Measurements from ENCODE around the gene HELT. TPM values are rescaled to one million over a fixed set of nuclear protein-coding genes. Genes with fewer than 3 reads are reported as not detected.
A peak's percentile ranks its signal among the peaks of the same experiment; 100 is the strongest.
"Not testable (repeated sequence)": the region's sequence is repeated elsewhere in the genome, so short reads cannot be mapped to it uniquely, and the experiment has no call there.

The HELT gene
- total and polyA plus RNA-seq, 2 donors (not counting 1 experiment from before 2014, with no cell fraction given) = not detected

DNA sequence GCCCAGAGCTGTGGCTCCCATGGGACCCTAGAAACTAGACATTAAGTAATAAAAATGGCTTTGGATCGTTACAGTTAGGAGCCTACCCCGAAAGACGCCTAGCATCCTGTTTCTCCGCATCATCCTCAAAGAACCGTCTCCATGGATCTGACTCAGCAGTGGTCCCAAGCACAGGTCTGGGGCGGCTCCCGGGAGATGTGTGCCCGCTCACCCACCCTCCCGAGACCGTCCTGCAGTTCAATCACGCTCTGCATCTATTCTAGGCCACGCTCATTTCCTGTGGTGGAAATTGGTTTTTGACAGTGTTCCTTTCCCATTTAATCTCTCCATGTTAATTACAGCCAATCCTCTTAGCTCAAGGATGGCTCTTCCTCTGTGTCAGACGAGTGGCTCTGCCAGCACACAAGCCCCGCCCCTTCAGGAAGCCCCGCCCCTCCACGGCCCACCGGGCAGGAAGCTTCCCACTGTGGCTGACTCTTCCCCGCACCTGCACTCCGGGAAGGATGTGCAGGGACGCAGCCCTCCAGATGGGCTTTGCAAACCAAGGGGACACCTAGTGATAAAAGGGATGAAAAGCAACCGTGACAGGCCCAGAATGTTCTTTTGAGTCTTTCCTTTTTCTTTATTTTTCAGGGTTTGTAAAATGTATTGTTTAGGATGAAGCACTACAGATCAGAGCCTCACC is 34.5 kb upstream of the HELT start:
- no peak overlapping the region for H2AFZ ChIP-seq (ENCODE audit: low read length)
- H3K27ac ChIP-seq (ENCODE audit: insufficient read depth, low read length) = no peak overlapping the region

DNA sequence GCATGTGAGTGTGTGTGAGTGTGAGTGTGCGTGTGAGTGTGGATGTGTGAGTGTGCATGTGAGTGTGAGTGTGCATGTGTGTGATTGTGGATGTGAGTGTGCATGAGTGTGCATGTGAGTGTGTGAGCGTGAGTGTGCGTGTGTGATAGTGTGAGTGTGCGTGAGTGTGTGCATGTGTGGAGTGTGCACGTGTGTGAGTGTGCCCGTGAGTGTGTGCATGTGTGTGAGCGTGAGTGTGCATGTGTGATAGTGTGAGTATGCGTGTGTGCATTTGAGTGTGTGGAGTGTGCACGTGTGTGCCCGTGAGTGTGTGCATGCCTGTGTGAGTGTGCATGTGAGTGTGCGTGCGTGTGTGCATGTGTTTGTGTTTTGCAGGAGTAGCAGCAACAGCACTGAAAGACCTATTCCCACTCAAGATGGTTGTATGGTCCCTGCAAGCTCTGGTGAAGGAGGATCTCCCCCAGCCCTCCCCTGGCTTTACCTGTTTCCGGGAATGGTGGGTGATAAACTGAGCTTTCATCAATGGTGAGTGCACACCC is 30.7 kb upstream of the HELT start:
- Histone ChIP-seq H3K4me3 (replicated peaks in 1 of 4; ENCODE audit: control extremely low read depth in 1 of 4, insufficient read depth in 1 of 4, low read depth in 3 of 4, low read length in 4 of 4) (no peak overlapping the region), H3K27ac (ENCODE audit: insufficient read depth, low read length) (no peak overlapping the region), H3K4me2 (ENCODE audit: extremely low read depth, insufficient read depth, low read length) (no peak overlapping the region), H3K79me2 (ENCODE audit: control insufficient read depth, insufficient read depth, low read length) (no peaks in the 10 kb centered on the region), H3K4me1 (ENCODE audit: control insufficient read depth, extremely low read depth, insufficient read depth, low read length) (no peaks in the 10 kb centered on the region), H3K9ac (ENCODE audit: insufficient read depth, low read length) (no peak overlapping the region), H3K36me3 (ENCODE audit: control insufficient read depth, insufficient read depth, low read length) (no peaks in the 10 kb centered on the region), H3K27me3 (ENCODE audit: control insufficient read depth, insufficient read depth, low read length) (no peaks in the 10 kb centered on the region), H4K20me1 (ENCODE audit: control insufficient read depth, extremely low read depth, insufficient read depth, low read length) (no peaks in the 10 kb centered on the region), H2AFZ (ENCODE audit: low read length) (no peak overlapping the region), H3K9me3 (ENCODE audit: control insufficient read depth, insufficient read depth, low read depth, low read length) (no peaks in the 10 kb centered on the region)
- TF ChIP-seq, protein P1, sequence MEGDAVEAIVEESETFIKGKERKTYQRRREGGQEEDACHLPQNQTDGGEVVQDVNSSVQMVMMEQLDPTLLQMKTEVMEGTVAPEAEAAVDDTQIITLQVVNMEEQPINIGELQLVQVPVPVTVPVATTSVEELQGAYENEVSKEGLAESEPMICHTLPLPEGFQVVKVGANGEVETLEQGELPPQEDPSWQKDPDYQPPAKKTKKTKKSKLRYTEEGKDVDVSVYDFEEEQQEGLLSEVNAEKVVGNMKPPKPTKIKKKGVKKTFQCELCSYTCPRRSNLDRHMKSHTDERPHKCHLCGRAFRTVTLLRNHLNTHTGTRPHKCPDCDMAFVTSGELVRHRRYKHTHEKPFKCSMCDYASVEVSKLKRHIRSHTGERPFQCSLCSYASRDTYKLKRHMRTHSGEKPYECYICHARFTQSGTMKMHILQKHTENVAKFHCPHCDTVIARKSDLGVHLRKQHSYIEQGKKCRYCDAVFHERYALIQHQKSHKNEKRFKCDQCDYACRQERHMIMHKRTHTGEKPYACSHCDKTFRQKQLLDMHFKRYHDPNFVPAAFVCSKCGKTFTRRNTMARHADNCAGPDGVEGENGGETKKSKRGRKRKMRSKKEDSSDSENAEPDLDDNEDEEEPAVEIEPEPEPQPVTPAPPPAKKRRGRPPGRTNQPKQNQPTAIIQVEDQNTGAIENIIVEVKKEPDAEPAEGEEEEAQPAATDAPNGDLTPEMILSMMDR (conservative IDR thresholded peaks at IDR 0.05 in 1 of 2, IDR thresholded peaks at IDR 0.05 in 1 of 2; ENCODE audit: low read depth in 1 of 2, low read length in 2 of 2) = no peak
- TF ChIP-seq EZH2 (IDR thresholded peaks at IDR 0.05; ENCODE audit: low read length, missing control alignments) = no peak
- DNase-seq (ENCODE audit: low read depth in 2 of 2) = no peak

More for the DNA sequence above, 34.5 kb upstream of the HELT start:
- H3K9me3 ChIP-seq (ENCODE audit: control insufficient read depth, insufficient read depth, low read depth, low read length) = no peaks in the 10 kb centered on the region
- H3K79me2 ChIP-seq (ENCODE audit: control insufficient read depth, insufficient read depth, low read length) = no peaks in the 10 kb centered on the region
- H3K4me3 ChIP-seq (replicated peaks in 1 of 4; ENCODE audit: control extremely low read depth in 1 of 4, insufficient read depth in 1 of 4, low read depth in 3 of 4, low read length in 4 of 4) = no peak overlapping the region
- peak; percentile 34 to 38 for DNase-seq (ENCODE audit: low read depth in 2 of 2)
- H3K4me1 ChIP-seq (ENCODE audit: control insufficient read depth, extremely low read depth, insufficient read depth, low read length) = no peaks in the 10 kb centered on the region
- H3K9ac ChIP-seq (ENCODE audit: insufficient read depth, low read length) = no peak overlapping the region
- H3K36me3 ChIP-seq (ENCODE audit: control insufficient read depth, insufficient read depth, low read length) = no peaks in the 10 kb centered on the region
- no peak overlapping the region for H3K4me2 ChIP-seq (ENCODE audit: extremely low read depth, insufficient read depth, low read length)
- no peak for TF ChIP-seq EZH2 (IDR thresholded peaks at IDR 0.05; ENCODE audit: low read length, missing control alignments)
- TF ChIP-seq, protein P1 (conservative IDR thresholded peaks at IDR 0.05 in 1 of 2, IDR thresholded peaks at IDR 0.05 in 1 of 2; ENCODE audit: low read depth in 1 of 2, low read length in 2 of 2) = peak; percentile 16 to 47
- H3K27me3 ChIP-seq (ENCODE audit: control insufficient read depth, insufficient read depth, low read length) = no peaks in the 10 kb centered on the region
- H4K20me1 ChIP-seq (ENCODE audit: control insufficient read depth, extremely low read depth, insufficient read depth, low read length) = no peaks in the 10 kb centered on the region

DNA sequence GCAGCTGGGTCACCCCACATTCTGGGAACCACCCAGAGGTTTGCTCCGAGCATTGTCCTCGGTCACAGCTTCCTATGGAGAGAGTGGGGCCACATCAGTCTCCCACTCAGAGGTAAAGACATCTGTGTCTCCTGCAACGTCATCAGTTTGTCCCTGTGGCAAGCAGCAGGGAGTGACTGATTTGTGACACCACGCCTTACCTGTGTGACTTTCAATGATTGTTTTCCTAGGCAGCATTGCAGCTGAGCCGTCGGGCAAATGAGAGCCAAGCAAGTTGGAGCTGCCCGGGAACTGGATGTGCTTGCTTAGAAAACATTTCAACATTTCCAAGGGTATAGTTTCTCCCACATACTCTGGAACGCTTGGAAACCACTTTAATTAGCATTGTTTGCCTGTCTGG is 29.7 kb upstream of the HELT start:
- no peaks in the 10 kb centered on the region for H3K27me3 ChIP-seq (ENCODE audit: control insufficient read depth, insufficient read depth, low read length)
- no peaks in the 10 kb centered on the region for H4K20me1 ChIP-seq (ENCODE audit: control insufficient read depth, extremely low read depth, insufficient read depth, low read length)
- no peak overlapping the region for H3K4me2 ChIP-seq (ENCODE audit: extremely low read depth, insufficient read depth, low read length)
- H3K9ac ChIP-seq (ENCODE audit: insufficient read depth, low read length) = no peak overlapping the region
- no peaks in the 10 kb centered on the region for H3K79me2 ChIP-seq (ENCODE audit: control insufficient read depth, insufficient read depth, low read length)
- H3K4me3 ChIP-seq (replicated peaks in 1 of 4; ENCODE audit: control extremely low read depth in 1 of 4, insufficient read depth in 1 of 4, low read depth in 3 of 4, low read length in 4 of 4) = no peak overlapping the region
- H3K27ac ChIP-seq (ENCODE audit: insufficient read depth, low read length) = no peak overlapping the region
- H3K36me3 ChIP-seq (ENCODE audit: control insufficient read depth, insufficient read depth, low read length) = no peaks in the 10 kb centered on the region
- no peak for TF ChIP-seq EZH2 (IDR thresholded peaks at IDR 0.05; ENCODE audit: low read length, missing control alignments)
- TF ChIP-seq, protein P1 (conservative IDR thresholded peaks at IDR 0.05 in 1 of 2, IDR thresholded peaks at IDR 0.05 in 1 of 2; ENCODE audit: low read depth in 1 of 2, low read length in 2 of 2) = no peak
- DNase-seq (ENCODE audit: low read depth in 2 of 2) = no peak
- no peak overlapping the region for H2AFZ ChIP-seq (ENCODE audit: low read length)
- H3K4me1 ChIP-seq (ENCODE audit: control insufficient read depth, extremely low read depth, insufficient read depth, low read length) = no peaks in the 10 kb centered on the region
- no peaks in the 10 kb centered on the region for H3K9me3 ChIP-seq (ENCODE audit: control insufficient read depth, insufficient read depth, low read depth, low read length)

DNA sequence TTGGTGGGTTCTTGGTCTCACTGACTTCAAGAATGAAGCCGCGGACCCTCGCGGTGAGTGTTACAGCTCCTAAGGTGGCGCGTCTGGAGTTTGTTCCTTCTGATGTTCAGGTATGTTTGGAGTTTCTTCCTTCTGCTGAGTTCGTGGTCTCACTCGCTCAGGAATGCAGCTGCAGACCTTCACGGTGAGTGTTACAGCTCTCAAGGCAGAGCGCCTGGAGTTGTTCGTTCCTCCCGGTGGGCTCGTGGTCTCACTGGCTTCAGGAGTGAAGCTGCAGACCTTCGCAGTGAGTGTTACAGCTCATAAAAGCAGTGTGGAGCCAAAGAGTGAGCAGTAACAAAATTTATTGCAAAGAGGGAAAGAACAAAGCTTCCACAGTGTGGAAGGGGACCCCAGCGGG is 29.0 kb upstream of the HELT start:
- not testable (repeated sequence) for H2AFZ ChIP-seq (ENCODE audit: low read length); H3K36me3 ChIP-seq (ENCODE audit: control insufficient read depth, insufficient read depth, low read length); DNase-seq (ENCODE audit: low read depth in 2 of 2)

More for the DNA sequence above, 29.0 kb upstream of the HELT start:
- not testable (repeated sequence) for H3K27ac ChIP-seq (ENCODE audit: insufficient read depth, low read length); H3K4me3 ChIP-seq (replicated peaks in 1 of 4; ENCODE audit: control extremely low read depth in 1 of 4, insufficient read depth in 1 of 4, low read depth in 3 of 4, low read length in 4 of 4); H3K4me2 ChIP-seq (ENCODE audit: extremely low read depth, insufficient read depth, low read length); H4K20me1 ChIP-seq (ENCODE audit: control insufficient read depth, extremely low read depth, insufficient read depth, low read length); H3K4me1 ChIP-seq (ENCODE audit: control insufficient read depth, extremely low read depth, insufficient read depth, low read length); H3K9ac ChIP-seq (ENCODE audit: insufficient read depth, low read length); H3K27me3 ChIP-seq (ENCODE audit: control insufficient read depth, insufficient read depth, low read length); H3K9me3 ChIP-seq (ENCODE audit: control insufficient read depth, insufficient read depth, low read depth, low read length); H3K79me2 ChIP-seq (ENCODE audit: control insufficient read depth, insufficient read depth, low read length)
